SK-N-SH (cell line): ENCODE data around the gene FBXL7. TPM values are rescaled to one million over a fixed set of nuclear protein-coding genes. Genes with fewer than 3 reads are reported as not detected.

ENCODE experiments used
- CTCF ChIA-PET: fragments of 300-600, 350-600 bp; formaldehyde crosslinking; extraction: SDS; loops from one replicate; lab custom pipeline; 2021; lab: Yijun Ruan, JAX
- POLR2A ChIA-PET: fragments of 350-600 bp; sonication (Branson Sonifier 250); formaldehyde crosslinking; extraction: SDS; loops from one replicate; lab custom pipeline; 2020; ENCODE audit warnings: antibody characterized with exemption, inconsistent platforms; lab: Yijun Ruan, JAX
- DNase-seq: peaks from one replicate; pipeline ENCODE4 v3.0.0; 2012
- H2AFZ ChIP-seq: fragments of 200-600 bp; sonication (generic); 2 replicates; pipeline ENCODE4 v1.8.1; 2016; ENCODE audit warnings: antibody characterized with exemption, mild to moderate bottlenecking, low read depth
- H3F3A ChIP-seq: fragments of 200-600 bp; sonication (generic); replicated peaks from 2 replicates; pipeline ENCODE3; 2016; ENCODE audit warnings: antibody characterized with exemption, mild to moderate bottlenecking; ENCODE audit not compliant: insufficient read depth
- H3K27ac ChIP-seq, 2 experiments: fragments of 200-500 bp in 1 of 2; fragments of 200-600 bp in 1 of 2; sonication (Bioruptor generic) in 1 of 2; sonication (generic), shearing (Covaris generic) in 1 of 2; 2 replicates each; pipeline versions ENCODE4 v1.5.1 to v1.6.1; 2014 to 2016; ENCODE audit warnings: low read depth in 2 of 2, inconsistent platforms in 1 of 2, low read length in 1 of 2, mild to moderate bottlenecking in 1 of 2, mixed read lengths in 1 of 2
- H3K27me3 ChIP-seq: fragments of 200-600 bp; sonication (generic), shearing (Covaris generic); 2 replicates; pipeline ENCODE4 v1.6.1; 2016; ENCODE audit warnings: mixed run types; ENCODE audit not compliant: insufficient read depth
- H3K36me3 ChIP-seq, 2 experiments: fragments of 200-500 bp in 1 of 2; fragments of 200-600 bp in 1 of 2; sonication (Bioruptor generic) in 1 of 2; sonication (generic) in 1 of 2; replicated peaks in 1 of 2; 2 replicates each; pipeline versions ENCODE3 to v1.5.1; 2014 to 2016; ENCODE audit warnings: low read length in 1 of 2, mild to moderate bottlenecking in 1 of 2; ENCODE audit not compliant: insufficient read depth in 2 of 2, control insufficient read depth in 1 of 2
- H3K4me1 ChIP-seq, 2 experiments: fragments of 200-500 bp in 1 of 2; fragments of 200-600 bp in 1 of 2; sonication (Bioruptor generic) in 1 of 2; sonication (generic), shearing (Covaris generic) in 1 of 2; 2 replicates each; pipeline versions ENCODE4 v1.5.1 to v1.6.1; 2014 to 2016; ENCODE audit warnings: low read depth in 1 of 2, low read length in 1 of 2, mixed run types in 1 of 2; ENCODE audit not compliant: insufficient read depth in 2 of 2, control insufficient read depth in 1 of 2
- H3K4me2 ChIP-seq: fragments of 200-600 bp; sonication (generic), shearing (Covaris generic); 2 replicates; pipeline ENCODE4 v1.6.1; 2017; ENCODE audit warnings: mixed run types
- H3K4me3 ChIP-seq, 2 experiments: fragments of 200-500 bp in 1 of 2; fragments of 200-600 bp in 1 of 2; sonication (Bioruptor generic) in 1 of 2; sonication (generic), shearing (Covaris generic) in 1 of 2; 2 replicates each; pipeline versions ENCODE4 v1.5.1 to v1.8.1; 2014 to 2016; ENCODE audit warnings: low read depth in 2 of 2, inconsistent platforms in 1 of 2, low read length in 1 of 2, mild to moderate bottlenecking in 1 of 2, mixed read lengths in 1 of 2, moderate library complexity in 1 of 2
- H3K79me2 ChIP-seq: fragments of 200-600 bp; sonication (generic); 2 replicates; pipeline ENCODE4 v1.8.1; 2017; ENCODE audit warnings: mild to moderate bottlenecking; ENCODE audit not compliant: insufficient read depth
- H3K9ac ChIP-seq: fragments of 200-600 bp; sonication (generic); 2 replicates; pipeline ENCODE4 v1.6.1; 2017; ENCODE audit warnings: mixed run types
- H3K9me2 ChIP-seq: fragments of 200-600 bp; sonication (generic); 2 replicates; pipeline ENCODE4 v1.6.1; 2017; ENCODE audit warnings: mixed run types
- H3K9me3 ChIP-seq: fragments of 200-600 bp; sonication (generic); 2 replicates; pipeline ENCODE4 v1.6.1; 2017; ENCODE audit warnings: mixed run types, mild to moderate bottlenecking, moderate library complexity
- H4K20me1 ChIP-seq: fragments of 200-600 bp; sonication (generic); 2 replicates; pipeline ENCODE4 v1.6.1; 2017; ENCODE audit warnings: mild to moderate bottlenecking, mixed run types; ENCODE audit not compliant: insufficient read depth
- ELF1 ChIP-seq: IDR thresholded peaks from 2 replicates; pipeline ENCODE4 v1.4.0; 2012
- FOSL2 ChIP-seq: IDR thresholded peaks from 2 replicates; pipeline ENCODE4 v1.4.0; 2012; ENCODE audit warnings: low read depth, mild to moderate bottlenecking, moderate library complexity, borderline replicate concordance
- FOXM1 ChIP-seq: IDR thresholded peaks from 2 replicates; pipeline ENCODE4 v1.4.0; 2012; ENCODE audit warnings: low read depth, mild to moderate bottlenecking
- GATA2 ChIP-seq: sonication (generic); formaldehyde crosslinking; IDR thresholded peaks from 2 replicates; pipeline ENCODE4 v1.5.0; 2020; ENCODE audit warnings: mild to moderate bottlenecking, missing genetic modification reagents
- JUND ChIP-seq: IDR thresholded peaks from 2 replicates; pipeline ENCODE4 v1.4.0; 2012
- RCOR1 ChIP-seq: fragments of 150-350 bp; IDR thresholded peaks from 2 replicates; pipeline ENCODE4 v1.6.1; 2017; ENCODE audit warnings: antibody characterized with exemption, low read length
- RFX5 ChIP-seq: IDR thresholded peaks from 2 replicates; pipeline ENCODE4 v1.6.1; 2012; ENCODE audit warnings: mild to moderate bottlenecking, improper control_type of control experiment, low read length
- SIN3A ChIP-seq: IDR thresholded peaks from 2 replicates; pipeline ENCODE4 v1.6.1; 2012; ENCODE audit warnings: low read depth, mild to moderate bottlenecking, low read length, moderate library complexity, borderline replicate concordance
- SMC3 ChIP-seq: IDR thresholded peaks from 2 replicates; pipeline ENCODE4 v1.6.1; 2012; ENCODE audit warnings: low read depth, low read length, improper control_type of control experiment
- TAF1 ChIP-seq: IDR thresholded peaks from 2 replicates; pipeline ENCODE4 v1.6.1; 2012; ENCODE audit warnings: low read depth, mild to moderate bottlenecking, low read length, moderate library complexity, borderline replicate concordance
- TEAD4 ChIP-seq: IDR thresholded peaks from 2 replicates; pipeline ENCODE4 v1.4.0; 2012; ENCODE audit warnings: mild to moderate bottlenecking, borderline replicate concordance; ENCODE audit not compliant: insufficient read depth
- YY1 ChIP-seq: IDR thresholded peaks from 2 replicates; pipeline ENCODE4 v1.4.0; 2012; ENCODE audit warnings: low read depth, mild to moderate bottlenecking
- WGBS: methylation state at CpG from one replicate; pipeline ENCODE4 v1.1.6; 2017; ENCODE audit warnings: low lambda C conversion rate; 5-methylcytosine and 5-hydroxymethylcytosine counted together
- polyA plus RNA-seq, 3 experiments: library from polyadenylated mRNA; depleted of rRNA; stranded (reverse); fragments of >200 nt; gene quantifications; 2 replicates each; pipeline ENCODE4 v1.2.3, GENCODE V29; 2012
- TF ChIP-seq, protein P1 (sequence below): IDR thresholded peaks from 2 replicates; pipeline ENCODE4 v1.6.1; 2012; ENCODE audit warnings: mild to moderate bottlenecking, low read depth, low read length, moderate library complexity
- TF ChIP-seq, protein P2 (sequence below): fragments of 150-350 bp; IDR thresholded peaks from 2 replicates; pipeline ENCODE4 v1.6.1; 2016; ENCODE audit warnings: mild to moderate bottlenecking, low read depth, low read length
- TF ChIP-seq, protein P3 (sequence below): IDR thresholded peaks from 2 replicates; pipeline ENCODE4 v1.4.0; 2012; ENCODE audit warnings: low read depth, borderline replicate concordance
- TF ChIP-seq, protein P4 (sequence below): IDR thresholded peaks from 2 replicates; pipeline ENCODE4 v1.4.0; 2012; ENCODE audit warnings: low read depth
- TF ChIP-seq, protein P5 (sequence below): IDR thresholded peaks from 2 replicates; pipeline ENCODE4; 2012

FBXL7 gene
- polyA plus RNA-seq, 1 of the 3 experiments (the other 2 are of a cell fraction), result 7.0 TPM

DNA sequence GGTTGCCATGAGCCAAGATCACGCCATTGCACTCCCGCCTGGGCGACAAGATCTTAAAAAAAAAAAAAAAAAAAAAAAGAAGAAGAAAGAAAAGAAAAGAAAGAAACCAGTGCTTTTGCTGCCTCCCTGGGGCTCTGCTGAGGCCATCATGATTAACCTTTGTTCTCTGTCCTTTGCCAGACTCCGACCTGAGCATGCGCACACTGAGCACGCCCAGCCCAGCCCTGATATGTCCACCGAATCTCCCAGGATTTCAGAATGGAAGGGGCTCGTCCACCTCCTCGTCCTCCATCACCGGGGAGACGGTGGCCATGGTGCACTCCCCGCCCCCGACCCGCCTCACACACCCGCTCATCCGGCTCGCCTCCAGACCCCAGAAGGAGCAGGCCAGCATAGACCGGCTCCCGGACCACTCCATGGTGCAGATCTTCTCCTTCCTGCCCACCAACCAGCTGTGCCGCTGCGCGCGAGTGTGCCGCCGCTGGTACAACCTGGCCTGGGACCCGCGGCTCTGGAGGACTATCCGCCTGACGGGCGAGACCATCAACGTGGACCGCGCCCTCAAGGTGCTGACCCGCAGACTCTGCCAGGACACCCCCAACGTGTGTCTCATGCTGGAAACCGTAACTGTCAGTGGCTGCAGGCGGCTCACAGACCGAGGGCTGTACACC lies 427.9 kb downstream of the FBXL7 start:
- Histone ChIP-seq H3K27me3 (no peaks in the 10 kb centered on the region), H3K9me2 (no peaks in the 10 kb centered on the region), H2AFZ (no peak overlapping the region), H3K79me2 (no peaks in the 10 kb centered on the region), H4K20me1 (peaks cover 3% of the 10 kb centered on the region), H3K4me2 (no peak overlapping the region), H3F3A (no peaks in the 10 kb centered on the region), H3K9ac (no peak overlapping the region), H3K36me3 (peaks cover 0 to 4% of the 10 kb centered on the region in 2 experiments), H3K4me3 (no peak overlapping the region), H3K27ac (no peak overlapping the region; a peak in 1 of 4 replicates), H3K9me3 (no peaks in the 10 kb centered on the region), H3K4me1 (peaks cover 4 to 15% of the 10 kb centered on the region in 2 experiments; a peak in 1 of 4 replicates)
- no peak for DNase-seq
- CTCF ChIA-PET, result interaction anchor here (0.6 kb wide), 1 partner anchor 550 kb away, joined by 3 read pairs; no protein-coding TSS in a partner anchor
- 90% methylated on average over 30 of the region's 38 CpGs for WGBS
- TF ChIP-seq, protein P1, sequence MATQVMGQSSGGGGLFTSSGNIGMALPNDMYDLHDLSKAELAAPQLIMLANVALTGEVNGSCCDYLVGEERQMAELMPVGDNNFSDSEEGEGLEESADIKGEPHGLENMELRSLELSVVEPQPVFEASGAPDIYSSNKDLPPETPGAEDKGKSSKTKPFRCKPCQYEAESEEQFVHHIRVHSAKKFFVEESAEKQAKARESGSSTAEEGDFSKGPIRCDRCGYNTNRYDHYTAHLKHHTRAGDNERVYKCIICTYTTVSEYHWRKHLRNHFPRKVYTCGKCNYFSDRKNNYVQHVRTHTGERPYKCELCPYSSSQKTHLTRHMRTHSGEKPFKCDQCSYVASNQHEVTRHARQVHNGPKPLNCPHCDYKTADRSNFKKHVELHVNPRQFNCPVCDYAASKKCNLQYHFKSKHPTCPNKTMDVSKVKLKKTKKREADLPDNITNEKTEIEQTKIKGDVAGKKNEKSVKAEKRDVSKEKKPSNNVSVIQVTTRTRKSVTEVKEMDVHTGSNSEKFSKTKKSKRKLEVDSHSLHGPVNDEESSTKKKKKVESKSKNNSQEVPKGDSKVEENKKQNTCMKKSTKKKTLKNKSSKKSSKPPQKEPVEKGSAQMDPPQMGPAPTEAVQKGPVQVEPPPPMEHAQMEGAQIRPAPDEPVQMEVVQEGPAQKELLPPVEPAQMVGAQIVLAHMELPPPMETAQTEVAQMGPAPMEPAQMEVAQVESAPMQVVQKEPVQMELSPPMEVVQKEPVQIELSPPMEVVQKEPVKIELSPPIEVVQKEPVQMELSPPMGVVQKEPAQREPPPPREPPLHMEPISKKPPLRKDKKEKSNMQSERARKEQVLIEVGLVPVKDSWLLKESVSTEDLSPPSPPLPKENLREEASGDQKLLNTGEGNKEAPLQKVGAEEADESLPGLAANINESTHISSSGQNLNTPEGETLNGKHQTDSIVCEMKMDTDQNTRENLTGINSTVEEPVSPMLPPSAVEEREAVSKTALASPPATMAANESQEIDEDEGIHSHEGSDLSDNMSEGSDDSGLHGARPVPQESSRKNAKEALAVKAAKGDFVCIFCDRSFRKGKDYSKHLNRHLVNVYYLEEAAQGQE, result no peak
- TF ChIP-seq GATA2 (CRISPR knock-in tag) (no peak), RCOR1 (no peak), FOSL2 (no peak), TEAD4 (no peak), TAF1 (no peak), SIN3A (no peak), RFX5 (no peak), SMC3 (no peak), JUND (no peak), ELF1 (no peak), FOXM1 (no peak), YY1 (no peak)
- TF ChIP-seq, protein P2, sequence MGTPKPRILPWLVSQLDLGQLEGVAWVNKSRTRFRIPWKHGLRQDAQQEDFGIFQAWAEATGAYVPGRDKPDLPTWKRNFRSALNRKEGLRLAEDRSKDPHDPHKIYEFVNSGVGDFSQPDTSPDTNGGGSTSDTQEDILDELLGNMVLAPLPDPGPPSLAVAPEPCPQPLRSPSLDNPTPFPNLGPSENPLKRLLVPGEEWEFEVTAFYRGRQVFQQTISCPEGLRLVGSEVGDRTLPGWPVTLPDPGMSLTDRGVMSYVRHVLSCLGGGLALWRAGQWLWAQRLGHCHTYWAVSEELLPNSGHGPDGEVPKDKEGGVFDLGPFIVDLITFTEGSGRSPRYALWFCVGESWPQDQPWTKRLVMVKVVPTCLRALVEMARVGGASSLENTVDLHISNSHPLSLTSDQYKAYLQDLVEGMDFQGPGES, result no peak
- TF ChIP-seq, protein P3, sequence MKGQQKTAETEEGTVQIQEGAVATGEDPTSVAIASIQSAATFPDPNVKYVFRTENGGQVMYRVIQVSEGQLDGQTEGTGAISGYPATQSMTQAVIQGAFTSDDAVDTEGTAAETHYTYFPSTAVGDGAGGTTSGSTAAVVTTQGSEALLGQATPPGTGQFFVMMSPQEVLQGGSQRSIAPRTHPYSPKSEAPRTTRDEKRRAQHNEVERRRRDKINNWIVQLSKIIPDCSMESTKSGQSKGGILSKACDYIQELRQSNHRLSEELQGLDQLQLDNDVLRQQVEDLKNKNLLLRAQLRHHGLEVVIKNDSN, result no peak
- TF ChIP-seq, protein P4, sequence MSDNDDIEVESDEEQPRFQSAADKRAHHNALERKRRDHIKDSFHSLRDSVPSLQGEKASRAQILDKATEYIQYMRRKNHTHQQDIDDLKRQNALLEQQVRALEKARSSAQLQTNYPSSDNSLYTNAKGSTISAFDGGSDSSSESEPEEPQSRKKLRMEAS, result no peak
- TF ChIP-seq, protein P5, sequence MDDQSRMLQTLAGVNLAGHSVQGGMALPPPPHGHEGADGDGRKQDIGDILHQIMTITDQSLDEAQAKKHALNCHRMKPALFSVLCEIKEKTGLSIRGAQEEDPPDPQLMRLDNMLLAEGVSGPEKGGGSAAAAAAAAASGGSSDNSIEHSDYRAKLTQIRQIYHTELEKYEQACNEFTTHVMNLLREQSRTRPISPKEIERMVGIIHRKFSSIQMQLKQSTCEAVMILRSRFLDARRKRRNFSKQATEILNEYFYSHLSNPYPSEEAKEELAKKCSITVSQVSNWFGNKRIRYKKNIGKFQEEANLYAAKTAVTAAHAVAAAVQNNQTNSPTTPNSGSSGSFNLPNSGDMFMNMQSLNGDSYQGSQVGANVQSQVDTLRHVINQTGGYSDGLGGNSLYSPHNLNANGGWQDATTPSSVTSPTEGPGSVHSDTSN, result no peak
- POLR2A ChIA-PET, result no interaction called here
